Measurements from ENCODE around the gene MYLIP. TPM values are rescaled to one million over a fixed set of nuclear protein-coding genes. Genes with fewer than 3 reads are reported as not detected.

MYLIP gene
- total RNA-seq, 1 experiment from 2014 or later: 27.0 TPM

DNA sequence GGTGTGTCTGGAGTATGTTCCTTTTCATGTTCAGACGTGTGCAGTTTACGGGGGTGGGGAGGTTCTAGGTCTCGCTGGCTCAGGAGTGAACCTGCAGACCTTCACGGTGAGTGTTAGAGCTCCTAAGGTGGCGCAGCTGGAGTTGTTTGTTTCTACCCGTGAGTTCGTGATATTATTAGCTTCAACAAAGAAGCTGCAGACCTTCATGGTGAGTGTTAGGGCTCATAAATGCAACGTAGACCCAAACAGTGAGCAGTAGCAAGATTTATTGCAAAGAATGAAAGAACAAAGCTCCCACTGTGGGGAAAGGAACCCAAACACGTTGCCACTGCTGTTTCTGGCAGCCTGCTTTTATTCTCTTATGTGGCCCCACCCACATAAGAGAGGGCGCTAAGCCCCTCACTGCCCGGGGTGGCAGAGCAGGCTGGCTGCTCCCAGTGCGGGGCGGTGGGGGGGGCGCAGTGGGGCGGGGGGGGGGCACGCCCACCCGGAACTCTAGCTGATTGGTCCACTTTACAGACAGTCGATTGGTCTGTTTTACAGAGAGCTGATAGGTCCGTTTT is 68.2 kb downstream of the MYLIP start:
- no peak overlapping the region for H2BK120ac ChIP-seq (ENCODE audit: low read depth, low read length, poor library complexity, severe bottlenecking)
- peaks cover 10 to 13% of the 10 kb centered on the region in 2 experiments for H3K4me1 Mint-ChIP-seq
- no peak for TF ChIP-seq CTCF (conservative IDR thresholded peaks at IDR 0.05)
- H2AFZ ChIP-seq (ENCODE audit: low read length): no peak overlapping the region
- no peaks in the 10 kb centered on the region for H3K4me1 ChIP-seq (ENCODE audit: insufficient read depth, low read length)
- H3K27me3 Mint-ChIP-seq (ENCODE audit: low read depth): 0 out of 2 replicates have a peak, but pooled peaks cover 2% of the 10 kb centered on the region
- no peak for DNase-seq
- H4K91ac ChIP-seq (ENCODE audit: insufficient read length, low read depth, low read length): no peak overlapping the region
- H3K4me2 ChIP-seq (ENCODE audit: insufficient read depth, insufficient read length, low read length): no peak overlapping the region
- no peak overlapping the region for H3K14ac ChIP-seq (ENCODE audit: insufficient read depth, low read length)
- no peaks in the 10 kb centered on the region for H4K20me1 ChIP-seq (ENCODE audit: control insufficient read depth, insufficient read depth, insufficient read length)
- no peak overlapping the region for H3K4me3 Mint-ChIP-seq
- no peak overlapping the region for H3K56ac ChIP-seq (ENCODE audit: insufficient read length, low read depth, low read length)
- WGBS (ENCODE audit: extremely low coverage, insufficient read length, low lambda C conversion rate): no CpG with 5 or more reads among the region's 19 CpGs
- H2BK20ac ChIP-seq (ENCODE audit: low read depth, low read length, poor library complexity, severe bottlenecking): no peak overlapping the region
- no peak overlapping the region; a peak in 1 of 7 replicates for H3K27ac Mint-ChIP-seq
- no peak overlapping the region for H2BK12ac ChIP-seq (ENCODE audit: insufficient read length, low read depth, low read length)
- H2BK15ac ChIP-seq (ENCODE audit: low read depth, low read length): no peak overlapping the region
- H3T11ph ChIP-seq (ENCODE audit: low read length): no peak overlapping the region
- H3K9me3 Mint-ChIP-seq: no peaks in the 10 kb centered on the region; a peak in 1 of 5 replicates
- H2AK5ac ChIP-seq (ENCODE audit: insufficient read length, low read length): no peak overlapping the region
- H3K4ac ChIP-seq (ENCODE audit: low read depth, low read length): no peak overlapping the region
- H3K79me1 ChIP-seq (ENCODE audit: insufficient read depth, low read depth, low read length, poor library complexity, severe bottlenecking): no peaks in the 10 kb centered on the region
- no peaks in the 10 kb centered on the region for H3K27me3 ChIP-seq (ENCODE audit: insufficient read depth, low read length)
- H3K9me3 ChIP-seq (ENCODE audit: control insufficient read depth, low read depth, low read length): no peaks in the 10 kb centered on the region
- H3K79me2 ChIP-seq (ENCODE audit: insufficient read depth, low read length): no peaks in the 10 kb centered on the region
- no peak overlapping the region for H4K8ac ChIP-seq (replicated peaks; ENCODE audit: insufficient read length, low read depth, low read length)
- no peak overlapping the region for H3K27ac ChIP-seq (ENCODE audit: insufficient read length, low read depth, low read length)
- no peak overlapping the region for H4K5ac ChIP-seq (ENCODE audit: insufficient read length, low read depth, low read length)
- no peaks in the 10 kb centered on the region for H3K23me2 ChIP-seq (ENCODE audit: insufficient read length, low read depth, low read length, poor library complexity, severe bottlenecking)
- H2BK5ac ChIP-seq (ENCODE audit: insufficient read length, low read length): no peak overlapping the region
- H3K18ac ChIP-seq (ENCODE audit: insufficient read length, low read depth, low read length): no peak overlapping the region
- H3K23ac ChIP-seq (ENCODE audit: insufficient read length, low read depth, low read length): no peak overlapping the region
- H3K36me3 Mint-ChIP-seq (ENCODE audit: insufficient read depth in 1 of 3, low read depth in 3 of 3): no peaks in the 10 kb centered on the region
- no peak overlapping the region for H3K9ac ChIP-seq (ENCODE audit: extremely low read depth, insufficient read length, low read length)

Small RNA genes lying within 50 kb of the gene (microRNA-seq; reads per million reads assigned to microRNA genes)
- gene MIR4639 (ENCODE audit: borderline microRNAs expressed): not detected

Other genes with a start within 250 kb of the MYLIP start
- gene GMPR, start 109.5 kb downstream of the MYLIP start, total RNA-seq (2021): 0.48 and 0.70 TPM in 2 replicates